ENCODE data around the gene SFXN3. TPM values are rescaled to one million over a fixed set of nuclear protein-coding genes. Genes with fewer than 3 reads are reported as not detected.
A peak's percentile ranks its signal among the peaks of the same experiment; 100 is the strongest.

SFXN3 gene
- total and polyA plus RNA-seq, 5 experiments from 2014 or later = 9.9 to 66.9 (median 11.5) TPM

DNA sequence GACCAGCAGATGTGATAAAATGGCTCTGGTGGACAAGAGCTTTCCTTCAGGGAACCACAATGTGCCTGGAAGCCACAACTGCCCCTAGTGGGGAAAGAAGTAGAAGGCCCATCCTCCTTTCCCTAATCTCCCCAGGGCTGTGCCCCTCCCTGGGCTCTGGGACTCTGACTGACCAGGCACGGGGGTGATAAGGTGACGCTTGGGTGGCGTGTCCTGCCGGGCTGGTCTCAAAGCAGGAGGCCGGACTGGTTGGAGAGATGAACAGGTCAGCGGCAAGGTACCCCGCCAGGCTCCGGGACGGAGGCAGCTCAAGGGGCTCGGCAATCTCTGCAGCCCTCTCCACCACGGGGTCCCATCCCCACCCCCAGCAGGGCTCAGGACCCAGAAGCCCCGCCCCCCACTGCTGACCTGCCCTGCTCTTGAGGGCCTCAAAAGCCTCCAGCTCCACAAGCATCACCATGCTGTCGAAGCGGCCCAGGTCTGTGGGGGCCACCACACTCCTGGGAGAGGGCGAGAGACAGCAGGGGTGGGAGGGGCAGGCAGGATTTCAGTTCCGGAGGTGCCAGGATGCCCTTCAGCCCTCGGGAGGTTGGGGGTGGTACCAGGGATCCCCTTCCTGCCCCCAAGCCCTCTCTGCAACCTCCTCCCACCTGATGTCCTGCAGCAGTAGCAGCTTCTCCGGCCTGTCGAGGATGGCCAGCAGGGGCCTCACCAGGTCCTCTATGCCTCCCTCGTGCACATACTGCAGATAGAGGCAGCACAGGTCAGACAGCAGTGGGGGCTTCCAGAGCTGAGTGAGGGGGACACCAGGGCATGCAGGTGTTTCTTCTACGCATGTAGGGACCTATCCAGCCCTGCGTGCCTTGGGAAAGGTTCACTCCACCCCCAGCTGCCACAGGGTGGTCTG is 19.3 kb upstream of the SFXN3 start:
- Mint-ChIP-seq H3K36me3 (no peaks in the 10 kb centered on the region), H3K9me3 (no peaks in the 10 kb centered on the region), H3K4me3 (no peak overlapping the region), H3K4me1 (peaks cover 12 to 19% (median 16%) of the 10 kb centered on the region in 4 donors), H3K27me3 (peaks cover 0 to 39% (median 25%) of the 10 kb centered on the region in 5 donors), H3K27ac (no peak overlapping the region)
- POLR2A ChIA-PET = interaction anchor here (0.8 to 1.5 kb wide), 3 partner anchors 12 to 25 kb away, joined by 3 to 4 read pairs (median 4); partner anchors contain the start of genes LZTS2, MRPL43 and TWNK
- no peak for DNase-seq
- no peak for ATAC-seq

DNA sequence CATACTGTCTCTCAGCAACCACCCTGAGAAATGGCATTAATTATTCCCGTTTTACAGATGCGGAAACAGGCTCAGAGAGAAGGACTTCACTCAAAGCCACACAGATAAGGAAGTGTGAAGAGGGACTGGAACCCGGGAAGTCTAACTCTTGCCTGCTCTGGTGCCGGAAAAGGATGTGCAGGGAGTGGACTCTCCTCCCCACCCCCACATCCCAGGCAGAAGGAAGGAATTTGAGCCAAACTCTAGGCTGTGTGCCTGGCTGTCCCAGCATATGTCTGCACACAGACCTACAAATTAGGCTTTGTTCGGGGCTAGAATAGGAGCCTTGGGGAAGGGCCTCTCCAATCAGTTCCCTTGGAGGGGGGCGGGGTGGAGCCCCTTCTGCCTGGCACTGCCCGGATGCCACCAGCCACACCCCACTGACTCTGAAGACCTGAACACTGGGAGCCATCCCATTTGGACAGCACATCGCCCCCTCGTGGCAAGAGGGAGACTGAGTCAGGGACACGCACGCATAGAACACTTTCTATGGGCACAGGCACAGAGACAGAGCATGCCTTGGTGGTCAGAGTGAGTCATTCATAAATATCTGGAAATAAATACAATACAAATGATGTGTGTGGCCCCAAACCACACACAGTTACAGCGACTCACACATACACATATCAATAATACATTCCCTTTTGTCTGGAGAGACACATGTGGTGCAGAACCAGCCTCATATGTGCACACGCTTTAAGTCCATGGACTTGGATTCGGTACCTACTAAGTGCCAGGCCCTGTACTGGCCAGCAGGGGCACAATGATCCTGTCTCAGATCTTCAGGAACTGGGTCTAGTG is 18.3 kb upstream of the SFXN3 start:
- POLR2A ChIA-PET = interaction anchor here (1.5 kb wide), 1 partner anchor 13 kb away, joined by 4 read pairs; the partner anchor contains the start of gene LZTS2
- H3K9me3 Mint-ChIP-seq = no peaks in the 10 kb centered on the region
- peak overlapping the region in 3 of 10 donors; percentile 9 to 61 (median 29) for H3K27ac Mint-ChIP-seq

DNA sequence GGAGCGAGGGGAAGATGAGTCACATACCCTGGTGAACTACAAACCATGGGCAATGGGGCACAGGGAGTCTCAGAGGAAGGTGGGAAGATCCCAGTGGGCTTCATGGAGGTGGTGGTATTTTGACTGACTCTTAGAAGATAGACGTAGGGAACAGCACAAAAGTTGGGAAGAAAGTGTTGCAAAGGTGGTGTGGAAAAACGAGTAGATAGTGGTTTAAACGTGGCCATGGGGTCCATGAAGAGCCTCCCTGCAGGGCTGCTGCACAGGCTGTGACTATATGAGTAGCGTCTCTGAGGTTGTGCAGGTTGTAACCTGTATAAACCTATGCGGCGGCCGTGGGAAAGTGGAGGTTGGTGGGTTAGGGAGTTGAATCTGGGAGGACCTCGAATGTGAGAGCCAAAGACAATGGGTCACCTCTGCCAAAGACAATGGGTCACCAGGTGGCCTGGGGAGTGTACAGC is 17.6 kb upstream of the SFXN3 start:
- Mint-ChIP-seq H3K4me3 (no peak overlapping the region), H3K27me3 (peaks cover 4 to 55% (median 33%) of the 10 kb centered on the region in 5 donors), H3K36me3 (no peaks in the 10 kb centered on the region), H3K9me3 (no peaks in the 10 kb centered on the region), H3K4me1 (peaks cover 13 to 22% (median 17%) of the 10 kb centered on the region in 4 donors), H3K27ac (peak overlapping the region in 3 of 10 donors; percentile 9 to 61 (median 29))
- ATAC-seq = no peak
- DNase-seq = no peak
- POLR2A ChIA-PET = interaction anchor here (0.7 to 4.7 kb wide), 4 partner anchors 14 to 1411 kb away, joined by 3 to 36 read pairs (median 4); partner anchors contain the start of gene LZTS2

More for the DNA sequence above, 18.3 kb upstream of the SFXN3 start:
- Mint-ChIP-seq H3K4me1 (peaks cover 12 to 19% (median 16%) of the 10 kb centered on the region in 4 donors), H3K27me3 (peaks cover 4 to 49% (median 31%) of the 10 kb centered on the region in 5 donors), H3K4me3 (no peak overlapping the region), H3K36me3 (no peaks in the 10 kb centered on the region)
- ATAC-seq = peak; percentile 92 to 93
- peak; percentile 52 to 88 (median 68) for DNase-seq

DNA sequence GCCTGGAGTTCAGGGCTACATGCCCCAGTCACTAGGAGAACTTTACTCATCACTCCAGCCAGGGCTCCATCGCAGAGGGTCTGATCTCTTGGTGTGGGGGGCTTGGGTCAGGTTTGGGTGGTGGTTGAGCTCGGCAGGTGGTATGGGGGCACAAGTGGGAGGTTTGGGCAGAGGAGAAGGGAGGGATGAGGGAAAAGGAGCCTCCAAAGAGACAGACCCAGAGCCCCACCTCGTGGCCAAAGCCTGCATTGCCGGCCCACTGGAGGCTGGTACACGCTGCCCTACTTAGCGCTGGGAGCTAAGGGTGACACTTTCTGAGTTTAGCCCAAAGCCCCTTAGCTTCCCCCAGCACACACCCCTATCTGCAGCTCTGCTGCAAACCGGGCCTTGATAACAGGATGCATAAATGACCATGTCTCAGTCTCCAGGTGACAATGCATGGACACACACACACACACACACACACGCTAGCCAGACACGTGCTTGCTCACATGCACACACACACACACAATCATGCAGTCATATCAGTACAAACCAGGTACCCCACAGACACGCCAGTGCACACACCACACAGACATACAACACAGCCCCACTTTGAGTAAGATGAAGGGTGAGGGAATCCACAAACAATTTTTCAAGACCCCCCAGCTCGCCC is 16.7 kb upstream of the SFXN3 start:
- peak; percentile 54 to 86 (median 74) for DNase-seq
- Mint-ChIP-seq H3K9me3 (no peaks in the 10 kb centered on the region), H3K4me3 (no peak overlapping the region), H3K4me1 (peaks cover 15 to 24% (median 18%) of the 10 kb centered on the region in 4 donors), H3K36me3 (no peaks in the 10 kb centered on the region), H3K27ac (peak overlapping the region in 3 of 10 donors; percentile 27 to 82 (median 51)), H3K27me3 (peaks cover 4 to 65% (median 37%) of the 10 kb centered on the region in 5 donors)
- peak; percentile 47 to 59 for ATAC-seq
- POLR2A ChIA-PET = interaction anchor here (0.7 to 4.7 kb wide), 6 partner anchors 11 to 1410 kb away, joined by 3 to 36 read pairs (median 4); partner anchors contain the start of genes LZTS2, PDZD7 and SFXN3

DNA sequence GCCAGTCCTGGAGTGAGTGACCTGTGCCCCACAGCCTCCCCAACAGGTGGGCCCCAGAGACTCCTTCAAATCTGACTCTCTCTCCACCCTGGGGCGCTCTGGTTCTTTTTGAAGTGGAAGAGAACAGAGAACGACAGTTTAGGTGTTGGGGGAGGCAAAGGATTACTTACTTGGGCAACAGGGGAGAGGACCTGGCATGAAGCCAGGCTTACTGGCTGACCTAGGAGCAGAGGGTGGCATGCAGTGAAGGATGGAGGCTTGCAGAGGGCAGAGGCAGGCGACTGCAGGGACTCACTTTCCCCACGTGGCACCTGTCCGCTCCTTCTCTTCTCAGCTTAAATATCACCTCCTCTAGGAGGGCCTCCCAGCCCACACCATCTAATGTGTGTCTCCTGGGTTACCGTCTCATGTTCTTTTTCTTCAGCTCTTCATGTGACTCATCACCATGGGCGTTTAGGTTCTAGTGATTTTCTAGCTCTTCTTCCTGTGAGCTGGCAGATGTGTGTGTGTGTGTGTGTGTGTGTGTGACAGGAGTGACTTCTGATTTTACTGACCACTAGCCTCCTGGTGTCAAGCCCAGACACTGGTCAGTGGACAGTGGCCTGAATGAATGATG is 16.0 kb upstream of the SFXN3 start:
- Mint-ChIP-seq H3K4me3 (no peak overlapping the region), H3K27ac (no peak overlapping the region), H3K4me1 (peaks cover 15 to 24% (median 20%) of the 10 kb centered on the region in 4 donors), H3K9me3 (no peaks in the 10 kb centered on the region), H3K36me3 (no peaks in the 10 kb centered on the region), H3K27me3 (peaks cover 5 to 71% (median 40%) of the 10 kb centered on the region in 5 donors)
- ATAC-seq (no peak), DNase-seq (no peak)
- POLR2A ChIA-PET = interaction anchor here (0.7 to 4.7 kb wide), 3 partner anchors 12 to 17 kb away, joined by 3 to 36 read pairs (median 4); partner anchors contain the start of genes LZTS2, PDZD7 and SFXN3

DNA sequence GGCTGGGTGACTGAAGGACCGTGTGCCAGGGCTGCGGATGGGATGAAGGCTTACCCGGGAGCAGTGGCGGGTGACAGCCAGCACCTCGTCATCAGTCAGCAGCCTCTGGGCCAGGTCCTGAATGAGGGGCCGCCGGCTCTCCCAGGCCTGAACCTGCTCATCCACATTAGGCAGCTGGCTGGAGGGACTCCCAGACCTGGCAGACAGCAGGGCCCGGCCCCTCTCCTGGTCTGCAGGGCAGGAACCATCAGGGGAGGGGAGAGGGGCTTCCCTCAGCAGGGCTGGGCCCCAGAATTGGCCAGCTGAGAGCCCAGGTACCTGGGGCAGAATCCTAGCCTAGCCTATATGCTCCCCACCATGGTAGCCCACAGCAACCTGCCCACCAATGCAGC is 15.5 kb upstream of the SFXN3 start:
- H3K9me3 Mint-ChIP-seq = no peaks in the 10 kb centered on the region
- ATAC-seq = no peak
- no peak overlapping the region for H3K27ac Mint-ChIP-seq
- H3K4me3 Mint-ChIP-seq = no peak overlapping the region
- POLR2A ChIA-PET = interaction anchor here (1.3 to 4.7 kb wide), 2 partner anchors 10 to 17 kb away, joined by 4 to 36 read pairs; partner anchors contain the start of gene LZTS2
- peaks cover 5 to 75% (median 44%) of the 10 kb centered on the region in 5 donors for H3K27me3 Mint-ChIP-seq
- no peaks in the 10 kb centered on the region for H3K36me3 Mint-ChIP-seq
- peaks cover 15 to 24% (median 20%) of the 10 kb centered on the region in 4 donors for H3K4me1 Mint-ChIP-seq
- no peak for DNase-seq

DNA sequence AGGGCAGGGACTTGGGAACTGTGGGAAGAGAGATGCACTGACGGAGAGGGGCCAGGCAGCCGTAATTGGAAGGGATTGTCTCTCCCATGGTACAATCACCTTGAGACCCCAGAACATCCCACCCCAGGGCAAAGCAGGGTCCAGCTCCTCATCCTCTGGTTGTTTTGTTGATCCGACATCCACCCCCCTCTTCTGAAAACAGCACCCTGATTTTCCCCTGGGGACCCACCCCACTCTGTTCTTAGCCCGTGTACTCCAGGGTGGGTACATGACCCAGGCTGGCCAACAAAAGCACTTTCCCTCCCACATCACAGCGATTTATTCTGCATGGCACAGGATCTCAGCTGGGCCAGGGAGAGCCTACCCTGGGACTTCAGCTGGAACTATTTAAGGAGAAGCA is 14.2 kb upstream of the SFXN3 start:
- POLR2A ChIA-PET = interaction anchor here (1.3 to 4.7 kb wide), 3 partner anchors 11 to 19 kb away, joined by 4 to 36 read pairs (median 15); partner anchors contain the start of genes LZTS2, PDZD7 and SFXN3
- DNase-seq (no peak), ATAC-seq (no peak)
- Mint-ChIP-seq H3K27ac (no peak overlapping the region), H3K27me3 (peaks cover 8 to 86% (median 50%) of the 10 kb centered on the region in 5 donors), H3K4me3 (no peak overlapping the region), H3K4me1 (peaks cover 15 to 24% (median 20%) of the 10 kb centered on the region in 4 donors), H3K36me3 (no peaks in the 10 kb centered on the region), H3K9me3 (no peaks in the 10 kb centered on the region)

DNA sequence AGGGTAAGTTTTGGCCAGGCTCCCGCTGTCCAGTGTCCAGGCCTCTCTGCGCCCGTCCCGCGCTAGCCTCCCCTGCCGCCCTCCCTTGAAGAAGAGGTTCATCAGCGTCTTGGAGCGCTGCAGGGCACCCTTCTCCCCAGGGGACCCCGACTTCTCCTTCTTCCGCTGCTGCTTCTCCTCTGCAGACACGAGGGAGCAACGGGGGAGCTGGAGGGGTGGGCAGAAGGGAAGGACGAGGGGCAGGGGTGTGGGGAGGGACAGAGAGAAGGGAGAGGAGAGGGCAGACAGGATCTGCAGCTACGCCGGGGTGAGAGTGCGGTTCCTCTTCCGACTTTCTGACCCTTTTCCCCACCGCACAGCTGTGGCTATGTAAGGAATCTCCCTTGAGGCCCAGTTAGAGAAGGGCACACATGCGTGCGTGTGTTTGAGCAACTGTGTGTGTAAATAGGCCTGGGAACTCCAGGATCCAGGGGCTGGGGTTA is 12.9 kb upstream of the SFXN3 start:
- no peaks in the 10 kb centered on the region for H3K36me3 Mint-ChIP-seq
- peak overlapping the region in 1 of 10 donors; percentile 24 for H3K4me3 Mint-ChIP-seq
- H3K9me3 Mint-ChIP-seq = no peaks in the 10 kb centered on the region
- DNase-seq = no peak
- peaks cover 8 to 88% (median 52%) of the 10 kb centered on the region in 5 donors for H3K27me3 Mint-ChIP-seq
- ATAC-seq = no peak
- POLR2A ChIA-PET = interaction anchor here (1.1 to 4.7 kb wide), 4 partner anchors 13 to 25 kb away, joined by 3 to 36 read pairs (median 10); partner anchors contain the start of genes LZTS2, PDZD7 and SFXN3
- H3K4me1 Mint-ChIP-seq = peaks cover 10 to 18% (median 15%) of the 10 kb centered on the region in 4 donors
- peak overlapping the region in 1 of 10 donors; percentile 43 for H3K27ac Mint-ChIP-seq

DNA sequence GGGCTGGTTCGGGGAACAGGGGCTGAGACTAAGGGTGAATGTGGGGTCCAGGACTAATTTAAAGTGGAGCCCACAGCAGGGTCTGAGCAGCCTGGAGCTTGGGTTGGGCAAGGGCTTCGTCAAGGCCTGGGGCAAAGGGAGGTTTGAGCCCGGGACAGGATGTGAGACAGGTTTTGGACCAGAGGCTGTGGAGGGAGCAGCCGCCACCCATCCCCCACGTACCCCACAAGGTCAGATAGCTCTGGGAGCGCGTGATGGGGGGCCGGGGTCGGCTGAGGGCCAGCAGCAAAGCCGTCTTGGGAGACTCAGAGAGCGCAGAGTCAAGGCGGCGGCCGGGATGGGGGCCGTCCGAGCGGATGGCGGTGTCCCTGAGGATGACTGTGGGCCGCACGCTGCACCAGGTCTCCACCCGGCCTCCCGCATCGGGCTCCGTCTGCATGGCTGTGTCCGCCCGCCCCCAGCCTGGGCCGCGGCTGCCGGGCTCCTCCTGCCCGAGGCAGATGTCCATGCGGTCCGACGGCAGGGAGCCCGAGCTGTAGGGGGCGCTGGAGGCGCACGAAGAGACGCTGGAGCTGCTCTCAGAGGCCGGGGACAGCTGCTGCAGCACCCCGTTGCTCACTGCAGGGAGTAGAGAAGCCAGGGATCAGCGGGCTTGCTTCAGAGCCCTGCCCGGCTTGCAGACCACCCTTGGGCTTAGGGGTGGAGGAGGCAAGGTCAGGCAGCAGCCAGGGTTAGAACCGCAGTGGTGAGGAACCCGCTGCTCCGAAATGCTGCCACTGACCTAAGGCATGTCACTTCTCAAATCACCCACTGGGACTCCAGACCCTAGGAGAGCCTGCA is 12.2 kb upstream of the SFXN3 start:
- DNase-seq = peak; percentile 40 to 84 (median 56)
- peak overlapping the region in 1 of 10 donors; percentile 43 for H3K27ac Mint-ChIP-seq
- POLR2A ChIA-PET = interaction anchor here (1.1 to 3.5 kb wide), 3 partner anchors 13 to 24 kb away, joined by 3 to 15 read pairs (median 5); partner anchors contain the start of genes LZTS2, PDZD7 and SFXN3
- no peaks in the 10 kb centered on the region for H3K9me3 Mint-ChIP-seq
- peak; percentile 84 to 87 for ATAC-seq
- H3K4me3 Mint-ChIP-seq = peak overlapping the region in 2 of 10 donors; percentile 5 to 24
- H3K36me3 Mint-ChIP-seq = no peaks in the 10 kb centered on the region
- H3K4me1 Mint-ChIP-seq = peaks cover 7 to 14% (median 11%) of the 10 kb centered on the region in 4 donors
- H3K27me3 Mint-ChIP-seq = peaks cover 8 to 82% (median 49%) of the 10 kb centered on the region in 5 donors

DNA sequence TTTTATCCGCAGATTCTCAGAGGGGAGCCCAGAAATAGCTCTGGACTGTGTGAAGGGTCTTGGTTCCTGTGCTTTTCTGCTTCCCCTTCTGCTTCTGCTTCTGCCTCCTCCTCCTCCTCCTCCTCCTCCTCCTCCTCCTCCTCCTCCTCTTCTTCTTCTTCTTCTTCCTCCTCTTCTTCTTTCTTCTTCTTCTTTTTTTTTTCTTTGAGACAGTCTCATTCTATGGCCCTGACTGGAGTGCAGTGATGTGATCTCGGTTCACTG is 11.7 kb upstream of the SFXN3 start:
- no peaks in the 10 kb centered on the region for H3K9me3 Mint-ChIP-seq
- H3K27me3 Mint-ChIP-seq = peaks cover 8 to 77% (median 46%) of the 10 kb centered on the region in 5 donors
- no peak overlapping the region for H3K27ac Mint-ChIP-seq
- H3K4me1 Mint-ChIP-seq = peaks cover 5 to 9% (median 7%) of the 10 kb centered on the region in 4 donors
- no peak for ATAC-seq
- POLR2A ChIA-PET = interaction anchor here (1.8 to 3.5 kb wide), 2 partner anchors 12 to 24 kb away, joined by 5 to 15 read pairs; partner anchors contain the start of genes PDZD7 and SFXN3
- H3K36me3 Mint-ChIP-seq = no peaks in the 10 kb centered on the region
- no peak for DNase-seq
- peak overlapping the region in 2 of 10 donors; percentile 5 to 50 for H3K4me3 Mint-ChIP-seq

All from naive thymus-derived CD8-positive, alpha-beta T cell (primary cell).